Activated T-cell treated with anti-CD3 and anti-CD28 coated beads, Interleukin-2, amount 50 U/mL, for 72 hours (primary cell): ENCODE data around the gene DUSP2. TPM values are rescaled to one million over a fixed set of nuclear protein-coding genes. Genes with fewer than 3 reads are reported as not detected.

Experiments
- ATAC-seq, 2 donors: fragments of 150-1000 bp; cut with Tn5 transposase; replicated peaks in 1 of 2; 2 replicates each; pipeline ENCODE4 v1.10.0; 2021; ENCODE audit warnings: moderate library complexity in 2 of 2, mild to moderate bottlenecking in 1 of 2
- DNase-seq, 2 donors: peaks; one replicate each; pipeline ENCODE4 v3.0.0; 2021 to 2022; ENCODE audit warnings: mixed read lengths in 1 of 2
- H3K27ac Mint-ChIP-seq: one replicate; pipeline ENCODE4 v1.8.0; 2022; ENCODE audit warnings: mild to moderate bottlenecking, moderate library complexity, mixed read lengths
- H3K27me3 Mint-ChIP-seq: one replicate; pipeline ENCODE4 v1.8.0; 2022; ENCODE audit warnings: low read depth, mixed read lengths
- H3K36me3 Mint-ChIP-seq, 2 donors: one replicate each; pipeline ENCODE4 v1.8.0; 2022; ENCODE audit warnings: mixed read lengths in 2 of 2, mild to moderate bottlenecking in 1 of 2; ENCODE audit not compliant: insufficient read depth in 2 of 2
- H3K4me1 Mint-ChIP-seq: one replicate; pipeline ENCODE4 v1.8.0; 2022; ENCODE audit warnings: low read depth, mixed read lengths
- H3K4me3 Mint-ChIP-seq, 2 donors: one replicate each; pipeline ENCODE4 v1.8.0; 2022; ENCODE audit warnings: mild to moderate bottlenecking in 2 of 2, mixed read lengths in 2 of 2, moderate library complexity in 2 of 2
- H3K9me3 Mint-ChIP-seq, 2 donors: one replicate each; pipeline ENCODE4 v1.8.0; 2022; ENCODE audit warnings: mixed read lengths in 2 of 2
- total RNA-seq, 2 donors: library from RNA; stranded (reverse); gene quantifications; one replicate each; pipeline ENCODE4 v1.2.3, GENCODE V29; 2022

DUSP2 gene
- total RNA-seq, 2 donors from 2014 or later = 340 to 388 TPM

DNA sequence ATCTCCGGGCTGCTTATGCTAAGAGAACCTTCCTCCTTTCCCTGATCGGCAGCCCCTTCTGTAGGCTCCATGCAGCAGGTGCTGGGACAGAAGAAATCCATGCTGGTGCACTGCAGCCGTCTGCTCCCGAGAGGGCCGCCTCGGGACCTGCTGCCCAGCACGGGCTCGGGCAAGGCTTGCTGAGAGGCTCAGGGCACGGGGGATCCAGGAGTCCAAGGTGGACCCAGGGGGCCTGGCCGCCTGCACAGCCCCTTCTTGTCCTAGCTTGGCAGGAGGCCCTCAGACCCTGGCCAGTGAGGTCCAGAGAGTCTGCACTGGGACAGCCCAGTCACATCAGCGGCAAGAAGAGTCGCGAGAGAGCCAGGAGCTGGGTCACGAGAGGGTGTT, 13.3 kb upstream of the DUSP2 start:
- no peak for ATAC-seq
- Mint-ChIP-seq H3K4me1 (peaks cover 94% of the 10 kb centered on the region), H3K9me3 (peaks cover 3% of the 10 kb centered on the region in 2 donors), H3K36me3 (peaks cover 2 to 4% of the 10 kb centered on the region in 2 donors), H3K27me3 (no peaks in the 10 kb centered on the region), H3K4me3 (peak overlapping the region; percentile 78 to 85), H3K27ac (peak overlapping the region; percentile 96)
- no peak for DNase-seq

DNA sequence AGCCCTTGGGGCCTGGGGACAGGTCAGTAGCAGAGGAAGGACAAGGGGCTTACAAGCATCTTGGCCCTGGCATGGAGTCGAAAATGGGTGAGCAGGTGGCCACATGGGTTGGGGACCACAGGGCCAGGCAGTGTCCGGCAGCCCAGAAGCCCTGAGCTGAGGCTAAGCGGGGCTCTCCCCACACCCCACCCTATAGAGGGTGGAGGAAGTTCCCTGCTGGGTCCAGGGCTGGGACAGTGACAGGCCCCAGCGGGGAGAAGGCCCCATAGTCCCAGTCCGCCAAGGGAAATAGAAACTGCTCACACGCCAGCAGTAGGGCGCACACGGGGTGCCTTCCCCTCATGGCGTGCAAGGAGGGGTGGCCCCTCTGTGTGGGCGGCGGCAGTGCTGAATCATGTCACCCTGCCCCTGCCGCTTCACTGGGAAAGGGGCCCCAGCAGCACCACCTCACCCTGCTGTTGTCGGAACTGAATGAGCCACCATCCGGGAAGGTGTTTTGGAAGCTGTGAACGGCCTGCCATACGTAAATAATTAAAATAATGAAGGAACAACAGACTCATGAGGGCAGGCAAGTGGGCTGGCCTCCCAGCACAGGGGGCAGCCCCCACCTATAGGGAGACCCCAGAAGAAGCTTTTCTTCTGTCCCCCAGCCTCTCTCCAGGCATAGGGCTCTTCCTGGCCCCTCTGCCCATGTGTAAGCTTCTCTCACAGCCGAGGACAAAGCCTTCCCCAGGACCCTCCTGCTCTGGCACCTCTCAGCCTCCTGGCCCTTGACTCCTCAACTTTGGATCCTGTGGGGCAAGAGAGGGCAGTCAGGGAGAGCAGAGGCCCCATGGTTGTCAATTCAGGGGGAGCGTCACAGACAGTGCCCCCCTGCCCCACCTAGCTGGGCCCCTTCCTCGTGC, 12.7 kb upstream of the DUSP2 start:
- peak; percentile 96 to 98 for DNase-seq
- no peaks in the 10 kb centered on the region for H3K27me3 Mint-ChIP-seq
- H3K4me3 Mint-ChIP-seq = peak overlapping the region; percentile 78 to 85
- peak overlapping the region; percentile 96 for H3K27ac Mint-ChIP-seq
- H3K4me1 Mint-ChIP-seq = peaks cover 94% of the 10 kb centered on the region
- peaks cover 3% of the 10 kb centered on the region in 2 donors for H3K9me3 Mint-ChIP-seq
- H3K36me3 Mint-ChIP-seq = peaks cover 2 to 4% of the 10 kb centered on the region in 2 donors
- ATAC-seq = peak; percentile 76 to 81

DNA sequence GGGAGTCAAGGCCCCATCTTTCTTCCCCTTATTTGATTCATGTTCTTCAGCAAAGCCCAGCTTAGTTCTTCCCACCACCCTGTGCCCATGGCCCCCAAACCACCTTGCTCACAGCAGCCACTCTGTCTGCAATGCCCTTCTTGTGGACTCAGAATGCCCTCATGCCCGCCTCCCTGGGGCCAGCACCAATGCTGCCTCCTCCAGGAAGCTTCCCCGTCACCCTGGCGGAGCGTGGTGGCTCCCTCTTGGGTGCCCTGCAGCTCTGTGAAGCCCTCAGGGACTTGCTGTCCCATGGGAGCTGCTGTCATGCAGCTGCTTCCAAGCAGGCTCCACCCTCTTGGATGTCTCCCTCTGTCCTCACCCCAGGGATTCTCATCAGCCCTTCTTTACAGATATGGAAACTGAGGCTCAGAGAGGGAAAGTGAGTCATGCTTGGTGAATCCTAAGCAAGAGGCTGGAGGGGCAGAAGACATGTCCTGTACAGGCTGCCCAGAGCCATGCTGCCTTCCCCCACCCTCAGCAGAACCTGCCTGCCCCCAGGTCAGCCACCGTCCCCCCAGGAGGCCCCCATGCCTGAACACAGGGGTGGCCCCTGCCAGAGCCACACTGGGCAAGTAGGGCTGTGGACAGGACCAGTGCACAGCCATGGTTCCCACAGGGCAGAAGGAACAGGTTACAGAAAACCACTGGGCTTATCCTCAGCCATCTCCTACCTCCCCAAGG, 11.8 kb upstream of the DUSP2 start:
- Mint-ChIP-seq H3K9me3 (peaks cover 3% of the 10 kb centered on the region in 2 donors), H3K36me3 (peaks cover 2 to 4% of the 10 kb centered on the region in 2 donors), H3K27me3 (no peaks in the 10 kb centered on the region), H3K4me1 (peaks cover 94% of the 10 kb centered on the region), H3K4me3 (peak overlapping the region; percentile 78 to 85), H3K27ac (peak overlapping the region; percentile 96)
- DNase-seq (peak; percentile 40 to 47), ATAC-seq (peak; percentile 4 to 5)

DNA sequence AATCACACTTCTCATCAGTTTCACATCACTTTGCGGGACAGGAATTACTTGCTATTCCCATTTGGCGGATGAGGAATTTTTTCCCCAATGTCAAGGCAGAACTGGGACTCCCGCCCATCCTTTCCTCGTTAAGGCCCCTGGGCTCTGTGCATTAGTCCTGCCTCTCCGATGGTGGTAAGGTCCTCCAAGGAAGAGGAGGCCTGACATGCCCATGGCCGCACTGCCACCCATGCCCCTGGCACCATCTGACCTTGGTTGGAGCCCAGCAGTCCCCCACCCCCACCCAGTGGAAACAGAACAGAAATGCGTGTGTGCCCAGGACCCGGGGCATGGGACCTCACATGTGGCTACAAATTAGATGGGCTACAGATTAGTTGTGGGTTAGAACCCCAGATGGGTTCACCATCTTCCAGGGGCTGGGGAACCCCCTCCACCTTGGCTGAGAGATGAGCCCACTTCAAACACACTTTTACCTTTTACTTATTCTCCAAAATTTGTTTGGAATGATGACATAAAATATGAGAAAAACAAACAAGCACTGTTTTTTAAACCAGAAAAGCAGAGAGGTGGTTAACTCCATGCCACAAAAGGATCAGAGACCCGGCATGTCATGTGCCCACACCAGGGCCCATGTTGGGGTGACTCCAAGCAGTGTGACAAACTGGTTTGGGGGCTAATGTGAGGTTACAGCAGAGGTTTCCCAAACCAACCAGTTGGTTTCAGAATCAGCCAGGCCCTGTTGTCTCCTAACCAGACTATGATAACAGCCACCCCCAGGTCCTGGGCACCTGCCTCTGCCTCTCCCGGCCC, 11.0 kb upstream of the DUSP2 start:
- ATAC-seq (peak; percentile 45 to 65), DNase-seq (peak; percentile 82 to 88)
- Mint-ChIP-seq H3K36me3 (peaks cover 2 to 4% of the 10 kb centered on the region in 2 donors), H3K4me3 (peak overlapping the region; percentile 78 to 85), H3K4me1 (peaks cover 94% of the 10 kb centered on the region), H3K9me3 (peaks cover 3% of the 10 kb centered on the region in 2 donors), H3K27ac (peak overlapping the region; percentile 96), H3K27me3 (no peaks in the 10 kb centered on the region)

DNA sequence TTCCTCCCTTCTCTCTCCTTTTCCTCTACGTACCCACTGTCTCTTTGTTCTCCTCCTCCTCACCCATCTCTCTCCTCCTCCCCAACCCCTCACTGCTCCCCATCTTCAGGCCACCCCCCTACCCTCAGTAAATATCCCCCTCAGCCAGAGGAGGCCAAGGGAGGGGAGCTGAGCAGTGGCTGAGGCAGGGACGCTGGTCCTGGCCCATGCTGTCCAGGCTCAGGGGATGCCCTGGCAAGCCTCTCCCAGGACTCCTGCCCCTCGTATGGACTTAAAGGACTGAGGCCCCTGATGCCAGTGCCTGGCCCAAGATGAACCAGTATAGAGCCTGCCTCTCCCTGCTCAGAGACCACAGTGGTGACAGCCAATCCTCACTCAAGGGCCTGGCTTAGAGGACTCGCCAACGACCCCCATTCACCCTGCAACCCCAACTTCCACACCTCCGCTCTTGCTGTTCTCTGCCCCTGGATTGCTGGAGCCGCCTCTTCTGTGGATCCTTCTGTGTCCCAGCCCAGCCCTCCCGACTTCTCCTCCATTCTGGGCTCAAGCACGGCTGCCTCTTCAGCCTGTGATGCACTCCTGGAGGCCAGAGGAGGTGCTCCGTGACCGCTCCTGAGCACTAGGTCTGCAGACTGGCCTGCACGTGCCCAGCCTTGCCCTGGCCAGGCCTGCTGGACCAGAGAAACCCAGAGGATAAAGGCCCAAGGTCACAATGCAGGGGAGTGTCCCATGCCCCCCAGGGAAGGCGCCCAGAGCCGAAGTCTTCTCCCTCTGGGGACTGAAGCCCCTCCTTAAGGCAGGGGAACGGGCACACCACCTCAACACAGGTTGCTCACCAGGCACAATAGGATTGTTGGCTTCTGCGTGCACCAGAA, 9.5 kb upstream of the DUSP2 start:
- Mint-ChIP-seq H3K4me1 (peaks cover 97% of the 10 kb centered on the region), H3K4me3 (no peak overlapping the region), H3K27me3 (no peaks in the 10 kb centered on the region), H3K9me3 (no peaks in the 10 kb centered on the region), H3K36me3 (no peaks in the 10 kb centered on the region), H3K27ac (no peak overlapping the region)
- ATAC-seq = no peak
- DNase-seq = no peak

DNA sequence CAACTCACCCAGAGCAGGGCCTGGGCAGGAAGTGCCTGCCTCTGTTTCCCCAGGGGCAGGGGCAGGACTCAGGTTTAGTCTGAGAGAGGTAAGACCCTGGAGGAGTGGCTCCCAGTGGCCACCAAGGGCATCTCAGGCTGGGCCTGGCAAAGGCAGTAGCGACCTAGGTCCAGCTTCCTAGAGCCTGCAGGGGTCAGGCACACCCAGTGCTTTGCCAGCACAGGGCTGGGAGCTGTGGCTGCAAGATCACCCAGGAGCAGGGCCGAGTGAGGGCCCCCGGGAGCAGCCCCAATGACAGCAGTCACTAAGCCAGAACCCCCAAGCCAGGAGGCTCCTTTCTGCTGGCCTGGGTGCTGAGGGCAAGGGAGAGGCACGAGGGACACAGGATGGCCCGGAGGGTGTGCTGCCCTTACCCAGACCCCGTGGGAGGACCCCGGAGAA, 8.8 kb upstream of the DUSP2 start:
- DNase-seq (no peak), ATAC-seq (no peak)
- H3K4me1 Mint-ChIP-seq = peaks cover 97% of the 10 kb centered on the region
- H3K27me3 Mint-ChIP-seq = no peaks in the 10 kb centered on the region
- H3K36me3 Mint-ChIP-seq = no peaks in the 10 kb centered on the region
- H3K27ac Mint-ChIP-seq = no peak overlapping the region
- H3K4me3 Mint-ChIP-seq = peak overlapping the region in 1 of 2 donors; percentile 1
- H3K9me3 Mint-ChIP-seq = no peaks in the 10 kb centered on the region

DNA sequence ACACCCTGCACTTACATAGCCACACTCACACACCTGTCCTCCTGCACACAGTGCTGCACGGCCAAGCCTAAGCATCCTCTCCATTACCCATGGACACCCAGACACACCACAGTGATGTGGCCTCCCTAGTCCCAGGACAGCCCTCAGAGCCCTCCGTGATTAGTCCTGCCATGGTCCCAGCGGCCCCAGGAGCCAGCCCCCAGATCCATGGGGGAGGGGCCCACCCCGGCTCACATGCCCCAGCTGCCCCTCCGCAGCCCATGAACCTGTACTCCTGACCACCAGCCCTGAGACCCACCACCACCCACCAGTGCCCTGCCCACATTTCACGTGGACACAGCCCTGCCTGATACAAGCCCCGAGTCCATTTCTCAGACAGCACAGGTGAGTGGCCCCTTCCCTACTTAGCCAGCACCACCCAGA, 8.1 kb upstream of the DUSP2 start:
- DNase-seq (no peak), ATAC-seq (no peak)
- no peak overlapping the region for H3K27ac Mint-ChIP-seq
- H3K4me1 Mint-ChIP-seq = peaks cover 97% of the 10 kb centered on the region
- H3K9me3 Mint-ChIP-seq = no peaks in the 10 kb centered on the region
- H3K4me3 Mint-ChIP-seq = no peak overlapping the region
- H3K27me3 Mint-ChIP-seq = no peaks in the 10 kb centered on the region
- no peaks in the 10 kb centered on the region for H3K36me3 Mint-ChIP-seq

DNA sequence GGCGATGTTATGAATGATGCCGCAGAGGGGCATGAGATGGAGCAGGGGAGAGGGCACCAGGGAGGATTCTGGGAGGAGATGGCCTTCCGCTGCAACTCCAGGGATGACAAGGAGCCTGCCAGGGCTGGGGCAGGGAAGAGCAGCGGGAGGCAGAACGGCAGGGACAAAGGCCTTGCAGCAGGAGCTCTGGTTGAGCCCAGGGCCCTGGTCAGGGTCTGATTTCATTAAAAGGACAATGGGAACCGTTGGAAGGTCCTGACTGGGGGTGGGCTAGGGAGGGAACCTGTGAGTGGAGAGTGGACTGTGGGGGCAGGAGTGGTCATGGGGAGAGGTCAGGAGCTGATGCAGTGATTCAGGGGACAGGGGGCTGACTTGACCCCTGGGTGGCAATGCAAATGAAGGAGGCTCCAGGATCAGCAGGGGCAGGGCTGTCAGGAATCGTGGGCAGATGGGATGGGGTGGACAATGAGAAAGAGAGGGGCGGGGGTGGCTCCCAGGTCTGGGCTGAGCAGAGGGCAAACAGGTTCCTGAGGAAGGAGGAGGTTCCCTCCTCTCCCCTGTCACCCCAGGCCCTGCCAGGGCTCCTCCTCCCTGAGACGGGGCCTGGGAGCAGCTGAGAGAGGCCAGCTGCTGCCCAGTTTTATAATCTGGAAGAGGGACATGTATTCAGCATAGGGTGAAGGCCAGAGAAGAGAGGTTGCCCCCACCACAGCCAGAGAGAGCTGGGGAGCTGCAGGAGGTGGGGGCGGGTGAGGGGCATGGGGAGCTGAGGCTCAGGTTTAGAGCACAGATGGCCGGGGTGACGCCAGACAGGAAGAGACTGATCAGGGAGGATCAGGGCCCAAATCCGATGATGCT, 7.3 kb upstream of the DUSP2 start:
- H3K27me3 Mint-ChIP-seq = no peaks in the 10 kb centered on the region
- ATAC-seq (no peak), DNase-seq (no peak)
- peaks cover 97% of the 10 kb centered on the region for H3K4me1 Mint-ChIP-seq
- H3K4me3 Mint-ChIP-seq = no peak overlapping the region
- no peaks in the 10 kb centered on the region for H3K36me3 Mint-ChIP-seq
- no peak overlapping the region for H3K27ac Mint-ChIP-seq
- no peaks in the 10 kb centered on the region for H3K9me3 Mint-ChIP-seq

DNA sequence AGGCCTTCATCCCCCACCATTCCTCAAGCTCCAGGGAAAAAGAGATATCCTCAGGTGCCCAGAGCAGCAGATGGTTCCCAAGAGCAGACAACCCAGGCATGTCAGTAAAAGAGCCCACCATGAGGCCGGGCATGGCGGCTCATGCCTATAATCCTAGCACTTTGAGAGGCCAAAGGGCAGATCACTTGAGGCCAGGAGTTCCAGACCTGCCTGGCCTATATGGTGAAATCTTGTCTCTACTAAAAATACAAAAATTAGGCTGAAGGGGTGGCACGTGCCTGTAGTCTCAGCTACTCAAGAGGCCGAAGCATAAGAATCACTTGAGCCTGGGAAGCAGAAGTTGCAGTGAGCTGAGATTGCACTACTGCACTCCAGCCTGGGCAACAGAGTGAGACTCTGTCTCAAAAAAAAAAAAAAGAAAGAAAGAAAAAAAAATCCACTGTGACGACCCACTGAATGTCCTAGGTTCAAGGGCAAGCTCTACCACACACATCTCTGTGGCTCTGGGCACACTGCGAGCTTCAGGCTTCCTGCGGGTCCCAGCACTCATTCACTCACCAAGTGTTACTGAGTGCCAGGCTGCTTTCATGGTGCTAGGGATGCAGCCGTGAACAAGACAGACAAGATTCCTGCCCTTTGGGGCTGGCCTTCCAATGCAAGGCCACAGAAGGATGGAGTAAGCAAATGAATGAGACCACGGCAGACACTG, 6.5 kb upstream of the DUSP2 start:
- ATAC-seq (no peak), DNase-seq (no peak)
- H3K4me1 Mint-ChIP-seq = peaks cover 97% of the 10 kb centered on the region
- H3K27ac Mint-ChIP-seq = peak overlapping the region; percentile 3
- H3K9me3 Mint-ChIP-seq = no peaks in the 10 kb centered on the region
- no peak overlapping the region for H3K4me3 Mint-ChIP-seq
- no peaks in the 10 kb centered on the region for H3K36me3 Mint-ChIP-seq
- no peaks in the 10 kb centered on the region for H3K27me3 Mint-ChIP-seq

DNA sequence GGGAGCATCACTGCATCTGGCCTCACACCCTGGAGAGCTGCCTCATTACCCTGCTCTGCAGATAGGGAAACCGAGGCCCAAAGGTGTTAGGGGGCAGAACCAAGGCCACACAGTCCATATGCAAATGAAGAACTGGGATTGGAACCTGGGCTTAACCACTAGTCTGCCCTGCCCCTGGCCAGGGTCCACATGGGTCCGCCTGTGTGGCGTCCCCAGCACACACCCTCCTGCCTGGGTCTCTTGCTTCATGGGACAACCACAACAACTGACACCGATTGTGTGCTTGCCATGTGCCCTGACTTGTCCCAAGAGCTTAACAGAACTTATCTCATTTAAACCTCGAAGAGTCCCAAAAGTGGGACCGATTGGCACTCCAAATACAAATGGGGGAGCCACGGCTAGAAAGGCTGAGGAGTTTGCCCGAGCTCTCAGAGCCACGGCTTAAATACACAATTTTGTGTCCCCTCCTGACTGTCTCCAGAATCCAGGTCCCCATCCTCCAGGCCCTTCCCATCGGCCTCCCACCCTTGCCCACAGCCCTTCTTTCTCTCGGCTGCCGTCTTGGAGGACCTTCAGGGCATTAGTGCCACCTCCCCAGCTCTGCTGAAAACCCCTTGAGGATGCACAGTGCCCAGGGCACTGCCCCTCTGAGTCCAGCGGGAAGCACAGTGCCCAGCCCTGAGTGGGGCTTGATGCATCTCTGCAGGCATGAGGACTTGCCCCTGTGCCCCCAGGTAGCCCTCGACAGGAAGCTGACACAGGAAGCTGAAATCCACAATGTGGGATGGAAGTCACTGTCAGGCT, 5.8 kb upstream of the DUSP2 start:
- H3K27ac Mint-ChIP-seq = peak overlapping the region; percentile 3
- DNase-seq (no peak), ATAC-seq (no peak)
- H3K27me3 Mint-ChIP-seq = no peaks in the 10 kb centered on the region
- no peak overlapping the region for H3K4me3 Mint-ChIP-seq
- no peaks in the 10 kb centered on the region for H3K36me3 Mint-ChIP-seq
- peaks cover 96% of the 10 kb centered on the region for H3K4me1 Mint-ChIP-seq
- no peaks in the 10 kb centered on the region for H3K9me3 Mint-ChIP-seq
